Measurements from ENCODE around the gene NFIA. TPM values are rescaled to one million over a fixed set of nuclear protein-coding genes. Genes with fewer than 3 reads are reported as not detected.

The NFIA gene
- total and polyA plus RNA-seq, 10 of the 15 experiments (the other 5 are each of a cell fraction or from before 2014, with no cell fraction given) = 0.10 to 0.16 TPM; not detected in 8

DNA sequence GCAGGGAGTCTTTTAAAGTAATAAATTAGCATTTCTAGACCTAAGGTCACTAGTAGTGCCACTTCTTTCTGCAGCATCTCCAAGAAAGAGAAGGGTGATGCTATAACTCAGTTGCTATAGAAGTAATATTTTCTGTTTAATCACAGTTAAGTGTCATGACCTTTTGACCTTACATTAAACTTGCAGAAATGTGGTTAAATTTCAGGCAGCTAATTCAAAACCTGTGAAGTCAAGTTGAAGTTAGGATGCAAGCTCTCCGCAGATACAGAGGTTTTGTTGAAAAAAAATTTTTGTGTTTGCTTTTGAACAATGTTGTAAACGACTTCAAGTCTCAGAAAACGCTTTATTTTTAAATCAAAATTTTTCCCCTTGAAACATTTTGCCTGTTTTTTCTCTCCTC, 193.9 kb downstream of the NFIA start:
- WGBS (ENCODE audit: insufficient coverage, insufficient replicate concordance, low lambda C conversion rate, missing lambda C conversion rate) = 28% methylated on average over 3 of the region's 3 CpGs

More for the DNA sequence above, 193.9 kb downstream of the NFIA start:
- H3K4me2 ChIP-seq (ENCODE audit: control insufficient read depth, insufficient read depth) = no peak overlapping the region
- TF ChIP-seq STAT1 (conservative IDR thresholded peaks at IDR 0.05) (no peak), ZNF687 (IDR thresholded peaks at IDR 0.05) (no peak), CHD4 (IDR thresholded peaks at IDR 0.05) (no peak), SMARCA5 (IDR thresholded peaks at IDR 0.05) (no peak), BRCA1 (IDR thresholded peaks at IDR 0.05; ENCODE audit: low read depth, low read length) (no peak), YBX1 (IDR thresholded peaks at IDR 0.05) (no peak), CHD2 (IDR thresholded peaks at IDR 0.05; ENCODE audit: borderline replicate concordance, low read depth, low read length) (no peak), PAX5 (IDR thresholded peaks at IDR 0.05; ENCODE audit: borderline replicate concordance, low read depth, low read length) (no peak), NFXL1 (IDR thresholded peaks at IDR 0.05; ENCODE audit: borderline replicate concordance) (no peak), EGR1 (IDR thresholded peaks at IDR 0.05; ENCODE audit: borderline replicate concordance in 1 of 2, low read depth in 2 of 2, low read length in 2 of 2) (no peak)
- no peak overlapping the region for H2AFZ ChIP-seq (ENCODE audit: control insufficient read depth, low read depth, low read length)
- no peak overlapping the region for H3K9ac ChIP-seq (ENCODE audit: control insufficient read depth, insufficient read depth, low read length)
- no peak for DNase-seq (ENCODE audit: low read depth, low spot score)
- RAD21 ChIA-PET (ENCODE audit: unreplicated experiment) = no interaction called here
- no peaks in the 10 kb centered on the region for H3K27me3 ChIP-seq (replicated peaks in 1 of 2; ENCODE audit: control insufficient read depth in 2 of 2, insufficient read depth in 2 of 2, low read length in 1 of 2)
- CTCF ChIA-PET = no interaction called here
- SMC1A ChIA-PET (ENCODE audit: uncharacterized antibody, unreplicated experiment) = interaction anchor here (0.7 kb wide), 1 partner anchor 9 kb away, joined by 3 read pairs; no protein-coding TSS in a partner anchor
- intact Hi-C loops (cut with micrococcal nuclease; ENCODE audit: unreplicated experiment) = no loop called here
- H3K27ac ChIP-seq (ENCODE audit: control insufficient read depth, insufficient read depth) = no peak overlapping the region
- H3K4me1 ChIP-seq (ENCODE audit: control insufficient read depth, insufficient read depth, low read length) = no peaks in the 10 kb centered on the region
- BruUV-seq (replicated peaks) = no TSS peak
- POLR2A ChIA-PET = no interaction called here
- H3K4me3 ChIP-seq = no peak overlapping the region
- no peaks in the 10 kb centered on the region for H3K9me3 ChIP-seq (replicated peaks; ENCODE audit: control insufficient read depth, insufficient read depth, low read length)
- no peaks in the 10 kb centered on the region for H3K36me3 ChIP-seq (ENCODE audit: control insufficient read depth in 2 of 2, insufficient read depth in 2 of 2, low read length in 1 of 2)
- ATAC-seq = no peak
- FAIRE-seq = no peak
- in situ Hi-C loops (cut with MboI) = no loop called here
- H3K79me2 ChIP-seq (ENCODE audit: control insufficient read depth, insufficient read depth, low read length) = no peaks in the 10 kb centered on the region
- H4K20me1 ChIP-seq (ENCODE audit: control insufficient read depth, insufficient read depth) = no peaks in the 10 kb centered on the region

Measured in GM12878 (cell line).